Left renal cortex interstitium (tissue), 4 donors: ENCODE data around the gene STX16. TPM values are rescaled to one million over a fixed set of nuclear protein-coding genes. Genes with fewer than 3 reads are reported as not detected.
A peak's percentile ranks its signal among the peaks of the same experiment; 100 is the strongest.

Experiments used
- DNase-seq, 4 donors: peaks; one replicate each; pipeline ENCODE4 v3.0.0-alpha.2; 2013; ENCODE audit warnings: low read depth in 4 of 4, low spot score in 2 of 4, missing footprints in 1 of 4
- polyA plus RNA-seq, 4 donors: library from polyadenylated mRNA; unstranded; fragments of 120-200 nt; gene quantifications; one replicate each; pipeline ENCODE4 v1.2.1, GENCODE V29; 2013; ENCODE audit not compliant: insufficient read length in 4 of 4

Gene STX16
- polyA plus RNA-seq, 4 donors: 37.5 to 103 (median 66.7) TPM

- no peak for DNase-seq
Observed at GRCh38 chr20:58669287-58670006, 18.4 kb downstream of the STX16 start.

GRCh38 chr20:58670102-58670501 is 19.0 kb downstream of the STX16 start:
- DNase-seq: no peak

- no peak for DNase-seq
Observed at GRCh38 chr20:58670659-58671058, 19.6 kb downstream of the STX16 start.

DNA sequence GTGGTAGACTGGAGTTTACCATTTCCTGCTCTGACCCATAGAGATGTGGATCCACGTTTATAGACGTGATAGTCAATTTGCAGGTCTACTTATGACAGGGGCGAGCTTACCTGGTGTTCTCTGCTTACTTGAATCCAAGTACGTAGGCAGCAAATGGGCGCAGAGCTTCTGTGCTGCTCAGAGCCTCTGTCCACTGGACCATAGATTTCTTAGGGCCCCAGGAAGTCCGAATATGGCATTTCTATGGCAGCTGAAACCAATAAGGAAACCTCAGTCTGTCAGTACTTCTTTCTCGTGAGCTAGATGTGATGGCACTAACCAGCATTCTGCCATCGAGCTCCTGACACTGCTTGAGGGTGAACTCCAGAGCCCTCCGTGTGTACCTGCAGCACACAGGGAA is 22.0 kb downstream of the STX16 start:
- no peak for DNase-seq

DNA sequence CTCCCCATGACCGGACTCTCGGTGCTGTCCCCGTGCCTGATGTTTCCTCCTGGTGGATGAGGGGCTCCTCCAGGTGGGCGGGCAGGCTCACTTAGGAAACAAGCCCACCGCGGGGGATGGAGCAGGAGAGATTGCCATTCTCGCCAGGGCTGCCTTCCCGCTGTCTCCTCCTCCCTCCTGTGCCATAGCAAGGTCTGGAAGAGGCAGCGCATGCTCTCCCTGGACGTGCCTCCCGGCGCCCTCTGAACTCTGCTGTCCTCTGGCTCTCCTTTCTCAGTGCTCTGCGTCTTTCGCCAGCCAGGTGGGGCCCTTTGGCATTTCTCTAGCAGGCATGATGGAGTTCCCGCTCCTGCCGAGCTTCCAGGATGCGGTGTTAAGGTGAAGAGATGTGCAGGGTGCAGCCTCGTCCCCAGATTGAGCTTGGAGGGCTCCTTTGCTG is 24.1 kb downstream of the STX16 start:
- DNase-seq: no peak

DNA sequence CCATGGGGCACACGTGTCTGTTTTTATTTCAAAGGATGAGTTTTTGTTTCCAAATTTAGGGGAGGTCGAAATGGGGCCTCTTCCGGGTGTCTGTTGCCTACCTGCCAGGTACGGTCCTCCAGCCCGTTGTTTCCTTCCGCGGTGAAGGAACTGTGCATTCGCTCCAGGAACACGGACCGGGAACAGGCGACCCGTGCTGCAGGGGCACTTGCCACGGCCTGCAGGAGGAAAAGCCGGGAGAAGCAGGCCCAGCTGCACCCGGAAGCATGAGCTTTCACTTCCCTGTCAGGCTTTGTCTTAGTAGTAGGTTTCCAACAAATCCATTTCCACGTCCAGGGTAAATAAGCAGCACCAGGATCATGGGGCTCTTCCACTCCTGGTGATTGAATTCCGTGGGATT is 24.6 kb downstream of the STX16 start:
- DNase-seq: no peak

DNA sequence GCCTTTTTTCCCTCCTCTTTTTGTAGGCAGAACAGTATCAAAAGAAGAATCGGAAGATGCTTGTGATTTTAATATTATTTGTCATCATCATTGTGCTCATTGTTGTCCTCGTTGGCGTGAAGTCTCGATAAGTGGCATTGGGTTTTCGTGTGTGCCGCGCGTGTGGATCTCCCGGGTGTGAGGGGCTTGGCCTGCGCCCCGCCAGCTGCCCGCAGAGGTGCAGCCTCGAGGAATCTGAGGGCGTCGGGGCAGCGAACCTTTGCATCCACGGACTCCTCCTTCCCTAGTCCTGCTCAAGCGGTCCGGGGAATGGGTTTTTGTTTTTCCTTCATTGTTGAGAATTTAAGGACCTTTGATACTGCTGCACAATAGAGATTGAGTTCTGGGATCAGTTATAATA is 25.1 kb downstream of the STX16 start:
- DNase-seq: no peak

GRCh38 chr20:58677079-58677604 is 26.1 kb downstream of the STX16 start:
- no peak for DNase-seq

DNA sequence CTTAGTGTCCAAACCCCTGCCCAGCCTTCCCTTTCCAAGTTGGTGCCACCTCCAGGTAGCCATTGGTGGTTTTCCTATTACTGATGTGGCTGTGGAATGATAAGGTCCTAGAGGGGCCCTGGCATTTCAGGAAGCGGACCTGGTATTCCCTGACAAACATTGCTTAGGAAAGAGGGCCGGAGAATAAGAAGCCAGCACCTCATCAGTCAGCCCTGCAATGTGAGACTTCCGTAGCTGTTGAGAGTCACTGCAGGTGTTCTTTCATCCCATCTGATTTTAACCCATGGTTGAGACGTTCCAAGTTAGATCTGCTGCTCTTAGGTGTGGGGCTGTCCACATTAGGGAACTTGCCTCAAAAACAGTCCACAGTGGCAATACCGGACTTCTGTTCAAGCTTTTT is 26.7 kb downstream of the STX16 start:
- DNase-seq: no peak

DNA sequence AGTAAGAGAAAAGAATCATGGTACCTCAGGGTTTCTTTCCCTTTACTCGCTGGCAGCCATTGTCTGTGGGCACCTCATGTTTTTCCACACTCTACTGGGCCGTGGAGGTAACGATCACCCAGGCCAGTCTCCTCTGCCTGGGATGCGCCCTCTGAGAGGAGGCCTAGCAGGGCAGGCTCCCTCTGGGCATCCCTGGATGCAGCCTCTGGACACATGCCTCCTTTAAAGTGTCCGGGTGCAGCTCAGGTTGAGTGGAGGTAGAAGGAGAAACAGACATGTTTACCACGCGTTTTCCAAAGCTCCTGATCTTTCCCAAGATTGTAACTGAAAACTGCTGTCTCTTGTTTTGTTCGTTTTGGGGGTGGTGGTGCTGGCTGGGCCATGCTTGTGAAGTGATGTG is 27.7 kb downstream of the STX16 start:
- no peak for DNase-seq

GRCh38 chr20:58682656-58683531 is 31.8 kb downstream of the STX16 start:
- DNase-seq: no peak

DNA sequence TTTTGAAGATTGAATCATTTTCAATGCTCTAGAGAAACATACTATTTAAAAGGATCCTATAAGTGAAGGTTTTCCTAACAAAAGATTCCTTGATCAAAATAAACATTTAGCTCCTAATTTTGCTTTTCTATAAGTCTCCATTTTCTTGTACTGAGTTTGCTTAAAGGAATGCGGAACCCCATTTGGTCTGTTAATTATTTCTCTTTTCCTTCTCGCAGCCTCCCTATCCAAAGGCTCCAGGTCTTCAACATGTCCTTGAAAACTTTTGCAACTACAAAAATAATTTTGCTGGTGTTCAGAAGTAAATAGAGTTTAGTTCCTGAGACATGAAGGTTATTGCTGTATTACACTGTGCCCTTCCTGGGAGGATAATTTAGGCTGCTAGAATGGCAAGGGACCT is 33.2 kb downstream of the STX16 start:
- DNase-seq: no peak

- no peak for DNase-seq
Observed at GRCh38 chr20:58685988-58686387, 34.9 kb downstream of the STX16 start.

- no peak for DNase-seq
Observed at GRCh38 chr20:58688414-58688813, 37.3 kb downstream of the STX16 start.

DNA sequence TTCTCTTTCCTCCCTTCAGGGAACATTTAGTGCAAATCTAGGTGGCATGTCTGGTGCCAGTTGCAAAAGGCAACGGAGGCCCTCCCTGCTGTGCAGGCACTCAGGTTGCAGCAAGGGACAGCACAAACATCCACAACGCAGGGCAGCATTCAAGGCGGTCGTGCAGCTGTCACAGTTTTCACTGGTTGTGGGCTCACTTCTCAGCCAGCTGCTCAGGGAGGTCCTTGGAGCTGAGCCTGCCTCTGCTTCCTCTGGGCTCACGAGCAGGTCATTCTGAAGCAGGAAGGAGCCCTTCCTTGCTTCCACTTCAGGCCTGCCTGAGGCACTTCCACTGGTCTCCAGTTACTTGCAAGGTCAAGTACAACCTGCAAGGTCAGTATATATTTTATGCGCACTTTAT is 37.8 kb downstream of the STX16 start:
- DNase-seq: no peak

DNA sequence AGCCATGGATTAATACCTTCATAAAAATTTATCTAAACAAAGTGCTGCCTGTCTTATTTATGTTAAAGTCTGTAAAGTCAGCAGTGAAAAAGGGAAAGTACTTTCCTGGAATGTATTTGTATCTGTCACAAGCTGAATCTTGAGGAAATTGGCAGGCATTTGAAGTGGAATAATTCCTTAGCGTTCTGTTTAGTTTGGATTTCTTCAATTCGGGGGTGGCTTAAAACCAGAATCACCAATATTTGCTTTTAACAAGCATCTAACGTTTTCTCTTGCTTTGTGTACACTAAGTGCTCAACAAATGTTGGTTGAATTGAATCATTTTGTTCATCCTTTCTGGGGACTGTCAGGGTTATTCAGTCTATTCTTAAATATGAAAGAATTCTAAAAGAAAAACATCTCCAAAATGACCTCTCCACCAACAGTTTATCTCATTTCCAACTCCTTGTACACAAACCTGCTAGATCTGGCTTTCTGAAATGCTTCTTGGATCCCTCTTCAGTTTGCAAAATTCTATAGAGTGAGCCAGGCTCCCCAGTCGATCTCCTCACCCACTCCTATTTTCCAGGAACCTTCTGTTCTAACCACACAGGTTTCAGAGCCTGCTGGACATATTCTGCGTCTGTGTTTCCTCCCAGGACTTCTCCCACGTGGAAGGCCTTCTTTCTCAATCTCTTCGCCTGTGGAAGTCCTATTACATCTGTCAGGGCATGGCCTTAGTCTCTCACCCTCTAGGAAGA is 39.5 kb downstream of the STX16 start:
- DNase-seq: no peak

DNA sequence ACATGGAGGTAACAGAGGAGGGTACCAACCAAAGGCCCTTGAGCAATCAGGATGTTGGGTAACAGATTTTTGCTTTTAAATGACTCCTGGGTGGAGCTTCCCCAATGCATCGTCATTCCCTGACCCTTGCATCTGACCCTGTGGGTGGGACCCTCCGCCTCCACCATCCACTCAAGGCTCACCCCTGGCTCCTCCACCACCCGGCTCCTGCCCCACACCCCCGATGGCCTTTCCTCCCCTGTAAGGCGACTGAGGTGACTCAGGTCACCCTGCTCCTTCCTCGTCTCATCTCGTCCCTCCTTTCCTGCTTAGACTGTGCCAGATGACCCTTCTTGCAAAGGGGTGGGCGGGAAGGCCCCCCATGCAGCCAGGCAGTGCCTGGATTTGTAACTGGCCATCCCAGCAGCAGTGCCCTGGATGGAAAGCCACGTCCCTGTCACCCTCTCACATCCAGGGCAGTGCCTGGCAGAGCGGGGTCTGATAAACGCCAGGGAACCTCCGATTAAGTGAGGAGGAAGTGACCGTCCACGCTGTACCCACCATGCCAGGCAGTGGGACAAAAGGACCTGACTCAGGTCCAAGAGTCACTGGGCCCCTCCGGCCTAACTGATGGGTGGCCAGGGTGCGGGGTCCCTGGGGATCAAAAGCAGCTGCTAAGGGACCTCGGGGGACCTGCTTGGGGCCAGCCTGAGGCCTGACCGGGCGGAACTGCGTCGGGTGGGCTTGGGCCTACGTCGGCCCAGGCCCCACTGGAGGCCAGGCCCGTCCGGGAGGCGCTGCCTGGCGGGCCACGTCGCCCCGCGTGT is 40.9 kb downstream of the STX16 start:
- no peak for DNase-seq

DNA sequence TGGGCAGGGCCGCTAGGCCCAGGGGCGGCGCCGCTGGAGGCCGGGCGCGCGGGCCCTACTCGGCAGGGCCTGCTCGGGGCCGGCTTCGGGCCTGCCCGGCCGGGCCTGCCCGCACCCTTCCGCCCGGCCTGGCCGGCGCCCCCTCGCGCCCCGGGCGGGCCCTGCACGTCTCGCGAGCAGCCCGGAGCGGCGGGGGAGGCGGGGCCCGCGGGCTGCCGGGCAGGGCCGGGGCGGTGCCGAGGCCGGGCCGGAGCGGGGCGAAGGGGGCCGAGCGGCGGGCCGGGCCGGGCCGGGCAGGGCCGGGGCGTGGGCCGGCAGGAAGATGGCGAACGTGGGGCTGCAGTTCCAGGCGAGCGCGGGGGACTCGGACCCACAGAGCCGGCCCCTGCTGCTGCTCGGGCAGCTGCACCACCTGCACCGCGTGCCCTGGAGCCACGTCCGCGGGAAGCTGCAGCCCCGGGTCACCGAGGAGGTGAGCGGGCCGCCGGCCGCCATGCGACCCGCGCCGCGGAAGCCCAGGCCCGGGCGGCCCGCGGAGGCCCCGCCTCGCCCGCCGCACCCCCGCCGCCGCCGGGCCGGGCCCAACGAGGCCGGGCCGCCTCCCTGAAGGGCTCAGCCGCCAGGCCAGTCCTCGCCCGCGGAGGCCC is 41.6 kb downstream of the STX16 start, which contains the start of gene NPEPL1:
TSS of gene NPEPL1 (plus strand) at position 222 of the 647 bp plus-strand sequence. CDS start at position 323, 101 bp downstream.
- peak in 1 of 4 donors; percentile 32 for DNase-seq

GRCh38 chr20:58693226-58694006 is 42.3 kb downstream of the STX16 start:
- DNase-seq: no peak
